GM12878 (cell line): ENCODE measurements around the gene NIPAL4. TPM values are rescaled to one million over a fixed set of nuclear protein-coding genes. Genes with fewer than 3 reads are reported as not detected.

ENCODE experiments used
- ATAC-seq: fragments of 200-7000 bp; cut with Tn5 transposase; 3 replicates; pipeline ENCODE4 v1.9.1; 2020; ENCODE audit warnings: mild to moderate bottlenecking, moderate library complexity
- BruUV-seq: library from RNA; stranded (reverse); fragments of 400-500 nt; replicated peaks from 2 replicates; lab custom pipeline; 2021; lab: Mats Ljungman, UMichigan
- CTCF ChIA-PET: fragments of 300-600 bp; sonication (Branson Sonifier 250); formaldehyde crosslinking; extraction: SDS; loops from one replicate; lab custom pipeline; 2021; ENCODE audit warnings: inconsistent platforms; lab: Yijun Ruan, JAX
- POLR2A ChIA-PET: fragments of 350-600 bp; formaldehyde crosslinking; extraction: SDS; loops from one replicate; lab custom pipeline; 2021; ENCODE audit warnings: inconsistent platforms; lab: Charles Lee
- RAD21 ChIA-PET: fragments of 300-600 bp; sonication (Branson Sonifier 250); formaldehyde crosslinking; loops from one replicate; lab custom pipeline; 2023; ENCODE audit warnings: antibody characterized with exemption; ENCODE audit not compliant: unreplicated experiment; lab: Charles Lee
- SMC1A ChIA-PET: fragments of 300-600 bp; sonication (Branson Sonifier 250); formaldehyde crosslinking; loops from one replicate; lab custom pipeline; 2023; ENCODE audit not compliant: unreplicated experiment, uncharacterized antibody; lab: Charles Lee
- DNase-seq: peaks from one replicate; pipeline ENCODE4 v3.0.0-alpha.2; 2011; ENCODE audit warnings: low read depth, low spot score
- FAIRE-seq: peaks from 3 replicates; lab custom pipeline; 2011; peaks lifted over from hg19 to GRCh38; lab: Jason Lieb, UNC
- H2AFZ ChIP-seq: 2 replicates; pipeline ENCODE4 v1.6.0; 2011; ENCODE audit warnings: low read depth, low read length, control low read depth; ENCODE audit not compliant: control insufficient read depth
- H3K27ac ChIP-seq: 2 replicates; pipeline ENCODE4 v1.5.1; 2011; ENCODE audit warnings: control low read depth; ENCODE audit not compliant: control insufficient read depth, insufficient read depth
- H3K27me3 ChIP-seq, 2 experiments: replicated peaks in 1 of 2; 2 replicates each; pipeline versions ENCODE4 v1.6.0 to v1.6.1; 2011; ENCODE audit warnings: low read length in 1 of 2; ENCODE audit not compliant: control insufficient read depth in 2 of 2, insufficient read depth in 2 of 2
- H3K36me3 ChIP-seq, 2 experiments: 2 replicates each; pipeline ENCODE4 v1.5.1; 2011; ENCODE audit warnings: low read length in 1 of 2; ENCODE audit not compliant: control insufficient read depth in 2 of 2, insufficient read depth in 2 of 2
- H3K4me1 ChIP-seq: 2 replicates; pipeline ENCODE4 v1.6.1; 2011; ENCODE audit warnings: mild to moderate bottlenecking, low read length, moderate library complexity, mixed read lengths; ENCODE audit not compliant: control insufficient read depth, insufficient read depth
- H3K4me2 ChIP-seq: 2 replicates; pipeline ENCODE4 v1.6.0; 2011; ENCODE audit warnings: control low read depth; ENCODE audit not compliant: control insufficient read depth, insufficient read depth
- H3K4me3 ChIP-seq: fragments of 200-600 bp; sonication (generic); 2 replicates; pipeline ENCODE4 v1.5.1; 2016
- H3K79me2 ChIP-seq: 2 replicates; pipeline ENCODE4 v1.6.0; 2011; ENCODE audit warnings: low read length; ENCODE audit not compliant: control insufficient read depth, insufficient read depth
- H3K9ac ChIP-seq: 2 replicates; pipeline ENCODE4 v1.8.0; 2011; ENCODE audit warnings: low read length, control low read depth, mixed read lengths; ENCODE audit not compliant: control insufficient read depth, insufficient read depth
- H3K9me3 ChIP-seq: replicated peaks from 3 replicates; pipeline ENCODE4 v1.5.1; 2011; ENCODE audit warnings: mild to moderate bottlenecking, low read length; ENCODE audit not compliant: control insufficient read depth, insufficient read depth
- H4K20me1 ChIP-seq: 2 replicates; pipeline ENCODE4 v1.6.0; 2011; ENCODE audit not compliant: control insufficient read depth, insufficient read depth
- BHLHE40 ChIP-seq, 2 experiments: fragments of 450-650 bp in 1 of 2; IDR thresholded peaks; 2 replicates each; pipeline ENCODE4 v1.6.1; 2011 to 2017; ENCODE audit warnings: low read depth in 2 of 2, borderline replicate concordance in 1 of 2, improper control_type of control experiment in 1 of 2, low read length in 1 of 2, mild to moderate bottlenecking in 1 of 2
- IKZF2 ChIP-seq, 2 experiments: fragments of 450-650 bp; IDR thresholded peaks; 2 replicates each; pipeline ENCODE4 v1.6.1; 2017; ENCODE audit warnings: mild to moderate bottlenecking in 2 of 2, moderate library complexity in 2 of 2
- WGBS: methylation state at CpG from one replicate; pipeline ENCODE4 v1.1.6; 2016; ENCODE audit warnings: low lambda C conversion rate; ENCODE audit not compliant: insufficient replicate concordance, insufficient coverage; ENCODE audit errors: missing lambda C conversion rate; 5-methylcytosine and 5-hydroxymethylcytosine counted together
- in situ Hi-C: fragments of 300-500 bp; cut with MboI; formaldehyde crosslinking; loops from 9 replicates; pipeline ENCODE4 v1.14.3; 2018; ENCODE audit warnings: mixed read lengths
- intact Hi-C: fragments of 100-400 bp; cut with micrococcal nuclease; formaldehyde crosslinking; loops from one replicate; pipeline ENCODE4 v1.14.2; 2022; ENCODE audit not compliant: unreplicated experiment
- polyA plus RNA-seq, 11 experiments: library from polyadenylated mRNA; depleted of rRNA in 4 of 11; unstranded in 6 of 11; stranded (reverse) in 5 of 11; fragments of >200 nt; fragmentation: Nextera tagmentation in 4 of 11; fragmentation: Illumina TruSeq in 1 of 11; extraction: Ambion mirVana in 4 of 11; extraction: Trizol in 1 of 11; gene quantifications; 1 replicate in 1 of 11; 2 replicates in 10 of 11; pipeline versions ENCODE4 v1.2.1 to v1.2.3, GENCODE V29; 2011 to 2016; ENCODE audit warnings: inconsistent platforms in 2 of 11, missing spikeins in 2 of 11, low read depth in 1 of 11
- total RNA-seq, 4 experiments: library from RNA; depleted of rRNA in 3 of 4; stranded (reverse); fragments of >200 nt in 3 of 4; fragmentation: Illumina TruSeq in 1 of 4; extraction: Trizol in 1 of 4; gene quantifications; 2 replicates each; pipeline versions ENCODE4 v1.2.1 to v1.2.3, GENCODE V29; 2013 to 2021
- TF ChIP-seq, protein P1 (sequence below): IDR thresholded peaks from 2 replicates; pipeline ENCODE4 v1.6.1; 2012; ENCODE audit warnings: low read depth, low read length, improper control_type of control experiment

NIPAL4 gene
- total and polyA plus RNA-seq, 10 of the 15 experiments (the other 5 are each of a cell fraction or from before 2014, with no cell fraction given), result 0.11 to 15.5 (median 5.9) TPM

DNA sequence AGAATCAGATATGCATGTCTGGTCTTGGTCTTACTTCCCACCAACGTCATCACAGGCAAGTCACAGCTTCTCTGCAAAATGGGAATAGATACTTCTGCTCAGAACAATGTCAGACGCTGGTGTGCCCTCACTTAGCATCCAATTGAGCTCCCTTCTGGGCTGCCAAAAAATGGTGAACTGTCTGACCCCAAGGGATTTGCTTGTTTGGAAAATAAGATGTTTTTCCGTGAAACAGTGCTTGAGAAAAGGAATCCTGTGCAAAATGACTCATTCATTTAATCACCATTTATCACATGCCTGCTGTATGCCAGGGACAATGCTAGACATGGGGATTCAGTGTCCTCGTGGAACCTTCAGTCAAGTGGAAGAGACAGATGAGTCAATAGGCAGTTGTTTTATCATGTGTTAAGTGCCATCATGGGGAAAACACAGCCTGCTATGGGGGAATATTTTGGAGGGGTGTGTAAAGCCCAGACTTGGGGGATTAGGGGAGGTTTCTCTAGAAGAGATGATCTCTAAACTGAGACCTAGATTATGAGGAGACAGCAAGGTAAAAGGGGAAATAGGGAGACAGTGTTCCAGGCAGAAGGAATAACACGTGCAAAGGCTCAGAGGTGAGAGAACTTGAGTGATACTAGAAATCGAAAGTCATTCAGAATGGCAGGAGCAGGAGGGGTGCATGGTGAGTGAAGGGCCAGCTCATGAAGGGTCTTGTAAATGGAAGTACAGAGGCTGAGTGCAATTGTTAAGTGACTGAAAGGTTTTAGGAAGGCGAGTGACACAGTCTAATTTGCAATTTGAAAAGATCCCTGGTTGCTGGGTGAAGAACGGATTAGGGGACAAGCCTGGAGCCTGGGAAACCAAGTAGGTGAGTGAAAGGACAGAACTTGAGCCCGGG, 3.9 kb downstream of the NIPAL4 start:
- WGBS, result 25% methylated on average over 9 of the region's 9 CpGs
- Histone ChIP-seq H2AFZ (peak overlapping the region; percentile 73), H3K36me3 (no peaks in the 10 kb centered on the region), H3K9me3 (no peaks in the 10 kb centered on the region), H3K4me1 (peaks cover 23% of the 10 kb centered on the region), H3K27me3 (no peaks in the 10 kb centered on the region; a peak in 2 of 4 replicates), H3K27ac (peak overlapping the region; percentile 78), H3K9ac (peak overlapping the region; percentile 41; the same call in 1 of the 2 replicates), H3K4me3 (peak overlapping the region; percentile 6; the same call in 1 of the 2 replicates), H3K4me2 (peak overlapping the region; percentile 68), H3K79me2 (no peaks in the 10 kb centered on the region), H4K20me1 (no peaks in the 10 kb centered on the region)
- peak in 1 of 2 experiments; percentile 51; a peak in 1 of 4 replicates for TF ChIP-seq BHLHE40 (IDR thresholded peaks at IDR 0.05; ENCODE audit: borderline replicate concordance in 1 of 2, low read depth in 2 of 2, low read length in 1 of 2)
- TF ChIP-seq, protein P1, sequence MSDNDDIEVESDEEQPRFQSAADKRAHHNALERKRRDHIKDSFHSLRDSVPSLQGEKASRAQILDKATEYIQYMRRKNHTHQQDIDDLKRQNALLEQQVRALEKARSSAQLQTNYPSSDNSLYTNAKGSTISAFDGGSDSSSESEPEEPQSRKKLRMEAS, result no peak
- 0 out of 4 replicates have a peak, but pooled peaks have one; percentile 19 to 39 for TF ChIP-seq IKZF2 (IDR thresholded peaks at IDR 0.05)
- DNase-seq (no peak), FAIRE-seq (no peak), ATAC-seq (peak; percentile 12)
- ChIA-PET POLR2A (interaction anchor here (1.0 kb wide), 1 partner anchor 14 kb away, joined by 4 read pairs; no protein-coding TSS in a partner anchor), CTCF (interaction anchor here (0.9 to 17.4 kb wide), 6 partner anchors 8 to 279 kb away, joined by 3 to 248 read pairs (median 4); no protein-coding TSS in a partner anchor), RAD21 (interaction anchor here (1.1 to 2.3 kb wide), 5 partner anchors 15 to 255 kb away, joined by 4 to 10 read pairs (median 5); no protein-coding TSS in a partner anchor), SMC1A (interaction anchor here (0.6 to 2.9 kb wide), 13 partner anchors 8 to 1700 kb away, joined by 3 to 18 read pairs (median 3); partner anchors contain the start of gene LSM11)
- BruUV-seq, result no TSS peak
- intact Hi-C loops (loop anchor here (10.0 kb wide), 1 partner anchor 209 kb away; no protein-coding TSS in a partner anchor), in situ Hi-C loops (no loop called here)
